ENCODE data around the gene INSIG1.
A peak's percentile ranks its signal among the peaks of the same experiment; 100 is the strongest.

Gene INSIG1

GRCh38 chr7:155333346-155334234 is 35.9 kb downstream of the INSIG1 start:
- DNase-seq = no peak

GRCh38 chr7:155336812-155337602 is 39.3 kb downstream of the INSIG1 start:
- DNase-seq = no peak

- DNase-seq = no peak
Measured at GRCh38 chr7:155337946-155338631, 40.4 kb downstream of the INSIG1 start.

DNA sequence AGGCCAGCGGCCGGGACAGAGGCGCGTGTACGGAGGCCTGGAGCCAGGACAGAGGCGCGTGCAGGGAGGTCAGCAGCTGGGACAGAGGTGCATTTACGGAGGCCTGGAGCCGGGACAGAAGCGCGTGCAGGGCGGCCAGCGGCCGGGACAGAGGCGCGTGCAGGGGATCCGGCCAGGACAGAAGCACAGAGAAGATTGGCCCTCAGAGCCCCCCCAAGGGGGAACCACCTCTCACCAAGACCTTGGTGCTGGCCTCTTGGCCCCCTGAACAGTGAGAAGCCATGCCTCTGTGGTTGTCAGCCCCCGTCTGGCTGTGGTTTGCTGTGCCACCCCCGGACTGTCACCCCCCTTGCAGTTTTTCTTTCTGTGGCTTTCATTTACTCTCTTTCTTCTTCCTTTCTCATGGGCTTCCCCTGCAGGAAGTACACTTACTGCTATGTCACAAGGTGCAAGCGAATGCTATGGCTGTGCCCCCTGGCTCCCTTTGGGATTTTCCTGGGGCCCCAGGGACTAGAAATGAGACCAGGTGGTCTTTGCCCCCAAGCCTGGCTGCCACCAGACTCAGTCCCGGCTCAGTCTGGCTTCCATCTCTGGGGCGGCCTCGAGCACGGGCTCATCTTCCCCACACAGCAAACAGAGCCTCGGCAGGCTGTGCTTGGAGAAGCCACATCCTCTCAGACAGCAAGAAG is 41.1 kb downstream of the INSIG1 start:
- DNase-seq = no peak

DNA sequence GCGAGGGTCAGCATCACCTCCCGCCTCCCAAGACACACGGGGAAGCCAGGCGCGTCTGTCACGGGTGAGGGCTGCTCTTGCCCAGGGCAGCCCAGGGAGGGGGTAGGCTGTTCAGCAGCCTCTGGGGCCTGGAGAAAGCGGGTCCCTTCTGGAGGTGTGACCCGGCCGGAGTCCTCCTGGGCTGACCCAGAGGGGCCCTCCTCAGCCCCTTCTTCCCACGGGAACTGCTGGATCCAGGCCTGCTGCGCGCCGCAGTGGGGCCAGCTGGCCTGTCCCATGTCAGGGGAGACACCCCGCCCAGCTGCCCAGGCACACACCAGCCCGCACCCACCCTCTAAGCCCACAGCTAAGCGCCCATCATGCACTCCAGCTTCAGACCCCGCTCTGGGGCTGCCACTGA is 41.8 kb downstream of the INSIG1 start:
- DNase-seq = no peak

DNA sequence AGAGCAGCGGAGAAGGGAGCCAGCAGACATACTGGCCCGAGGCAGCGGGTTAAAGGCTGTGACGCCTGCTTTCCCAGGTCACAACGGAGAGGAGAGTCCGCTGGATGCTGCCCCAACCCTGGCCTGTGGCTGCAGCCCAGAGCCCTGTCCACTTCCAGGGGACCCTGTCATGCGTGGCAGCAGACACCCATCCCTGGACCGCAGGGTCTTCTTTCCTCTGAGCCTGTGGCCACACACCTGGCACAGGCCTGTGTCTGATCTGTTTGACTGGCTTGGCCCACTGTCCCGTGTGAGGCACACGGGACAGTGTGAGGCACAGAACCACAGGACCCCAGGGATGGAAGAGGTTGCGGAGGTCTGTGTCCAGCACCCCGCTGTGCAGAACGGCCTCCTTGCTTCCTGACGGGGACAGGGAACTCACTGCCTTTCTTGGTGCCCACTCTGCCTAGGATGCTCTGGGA is 42.4 kb downstream of the INSIG1 start:
- DNase-seq = no peak

DNA sequence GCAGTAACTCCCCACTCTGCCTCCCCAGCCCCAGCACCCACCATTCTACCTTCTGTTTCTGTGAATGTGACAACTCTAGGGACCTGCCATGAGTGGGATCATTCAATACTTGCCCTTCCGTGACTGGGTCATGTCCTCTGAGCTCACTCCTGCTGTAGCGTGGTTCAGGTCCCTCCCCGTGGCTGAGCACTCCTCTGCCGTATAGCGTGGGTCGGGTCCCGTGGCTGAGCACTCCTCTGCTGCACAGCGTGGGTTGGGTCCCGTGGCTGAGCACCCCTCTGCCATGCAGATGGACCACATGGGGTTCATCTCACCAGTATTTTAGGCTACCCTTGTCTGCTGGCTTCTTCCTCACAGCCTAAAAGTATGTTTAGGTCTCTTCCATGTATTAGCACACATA is 43.0 kb downstream of the INSIG1 start:
- DNase-seq = no peak

DNA sequence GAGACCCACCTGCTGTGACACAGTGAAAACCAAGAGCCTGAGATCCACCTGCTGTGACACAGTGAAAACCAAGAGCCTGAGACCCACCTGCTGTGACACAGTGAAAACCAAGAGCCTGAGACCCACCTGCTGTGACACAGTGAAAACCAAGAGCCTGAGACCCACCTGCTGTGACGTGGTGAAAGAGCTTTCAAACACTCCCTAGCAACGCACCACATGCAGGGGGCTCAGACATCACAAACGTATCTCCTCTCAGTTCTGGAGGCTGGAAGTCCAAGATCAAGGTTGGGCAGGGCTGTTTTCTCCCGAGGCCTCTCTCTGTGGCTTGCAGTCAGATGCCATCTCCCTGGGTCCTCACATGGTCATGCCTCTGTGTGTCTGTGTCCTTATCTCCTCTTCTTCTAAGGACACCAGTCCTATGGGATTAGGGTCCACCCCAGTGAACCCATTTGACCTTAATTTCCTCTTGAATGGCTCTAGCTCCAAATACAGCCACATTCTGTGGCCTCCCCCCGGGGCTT is 43.8 kb downstream of the INSIG1 start:
- DNase-seq = no peak

- no peak for DNase-seq
Measured at GRCh38 chr7:155342313-155342712, 44.6 kb downstream of the INSIG1 start.

DNA sequence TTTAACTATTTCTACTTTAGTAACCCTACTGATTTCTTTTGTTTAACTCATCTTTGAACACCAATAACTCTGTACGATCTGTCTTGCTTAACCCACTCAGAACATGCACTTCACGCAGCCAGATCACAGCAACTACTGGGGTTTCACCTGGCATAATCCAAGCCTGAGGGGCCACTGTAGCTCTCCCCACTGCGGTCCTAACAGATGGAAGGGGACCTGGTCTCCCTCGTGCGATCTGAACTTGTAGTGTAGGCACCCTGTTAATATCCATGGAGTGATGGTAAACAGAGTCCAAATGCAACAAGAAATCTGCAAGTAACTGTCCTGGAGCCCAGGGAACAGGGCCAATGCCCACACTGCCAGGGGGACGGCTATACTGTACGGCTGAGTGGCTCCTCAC is 45.5 kb downstream of the INSIG1 start:
- no peak for DNase-seq

GRCh38 chr7:155343661-155344121 is 46.0 kb downstream of the INSIG1 start:
- DNase-seq = no peak

DNA sequence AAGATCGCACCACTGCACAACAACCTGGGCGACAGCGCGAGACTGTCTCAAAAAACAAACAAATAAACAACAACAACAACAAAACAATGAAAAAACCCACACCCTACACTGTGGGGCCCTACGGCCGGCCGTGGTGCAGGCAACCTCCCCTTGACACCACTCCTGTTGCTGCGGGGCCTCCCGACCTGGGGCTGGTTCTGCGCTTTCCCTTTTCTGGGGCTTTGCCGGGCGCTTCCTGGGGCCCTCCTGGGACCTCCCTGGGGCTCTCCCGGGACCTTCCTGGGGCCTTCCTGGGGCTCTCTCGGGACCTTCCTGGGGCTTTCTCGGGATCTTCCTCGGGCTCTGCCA is 46.6 kb downstream of the INSIG1 start:
- DNase-seq = no peak

GRCh38 chr7:155344618-155345433 is 47.1 kb downstream of the INSIG1 start:
- DNase-seq = peak; percentile 75

DNA sequence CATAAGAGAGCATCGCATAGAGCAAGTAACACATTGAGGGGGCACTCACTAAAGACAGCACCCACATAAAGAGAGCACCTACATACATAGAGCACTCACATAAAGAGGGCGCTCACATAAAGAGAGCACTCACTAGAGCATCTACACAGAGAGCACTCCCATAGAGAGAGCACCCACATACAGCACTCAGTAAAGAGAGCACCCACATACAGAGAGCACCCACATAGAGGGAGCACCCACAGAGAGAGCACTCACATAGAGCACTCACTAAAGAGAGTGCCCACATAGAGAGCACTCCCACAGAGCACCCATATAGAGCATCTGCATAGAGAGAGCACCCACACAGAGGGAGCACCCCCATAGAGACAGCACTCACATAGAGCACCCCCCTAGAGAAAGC is 47.8 kb downstream of the INSIG1 start:
- no peak for DNase-seq

GRCh38 chr7:155346285-155346684 is 48.6 kb downstream of the INSIG1 start:
- no peak for DNase-seq

- DNase-seq = no peak
Measured at GRCh38 chr7:155348806-155349205, 51.1 kb downstream of the INSIG1 start.

GRCh38 chr7:155349601-155350331 is 52.1 kb downstream of the INSIG1 start:
- no peak for DNase-seq

GRCh38 chr7:155351120-155351870 is 53.6 kb downstream of the INSIG1 start:
- DNase-seq = no peak

GRCh38 chr7:155352076-155352752 is 54.5 kb downstream of the INSIG1 start:
- no peak for DNase-seq

DNA sequence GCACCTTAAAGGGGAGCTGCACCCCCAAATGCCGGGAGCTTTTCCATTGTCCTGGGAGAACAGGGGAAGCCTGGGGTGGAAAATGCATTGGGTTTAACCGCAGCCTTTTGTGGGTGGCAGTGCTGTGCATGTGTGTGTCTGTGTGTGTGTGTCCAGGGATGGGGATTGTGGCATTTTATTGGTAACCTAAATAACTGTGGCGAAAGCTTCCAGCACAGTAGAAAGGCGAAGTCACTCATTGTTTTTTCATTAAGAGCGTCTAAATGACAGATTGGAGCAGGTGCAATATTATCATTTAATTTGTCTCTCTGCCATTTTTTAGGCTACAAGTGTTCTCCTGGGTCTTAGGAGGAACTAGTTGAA is 55.1 kb downstream of the INSIG1 start:
- DNase-seq = no peak

Measured in NCI-H1092 (cell line).